GM23338 (cell line): ENCODE results near the gene PLPP6. TPM values are rescaled to one million over a fixed set of nuclear protein-coding genes. Genes with fewer than 3 reads are reported as not detected.

Experiments
- ATAC-seq: fragments of 200-7000 bp; cut with Tn5 transposase; 3 replicates; pipeline ENCODE4 v1.9.1; 2020
- DNase-seq: peaks from one replicate; pipeline ENCODE4 v3.0.0-alpha.2; 2015; ENCODE audit warnings: low spot score
- H2AFZ ChIP-seq: fragments of 200-600 bp; sonication (generic); 2 replicates; pipeline ENCODE4 v1.8.0; 2016; ENCODE audit warnings: antibody characterized with exemption, mild to moderate bottlenecking, moderate library complexity
- H3F3A ChIP-seq: fragments of 200-600 bp; sonication (generic); replicated peaks from 2 replicates; pipeline ENCODE4 v1.8.0; 2017; ENCODE audit warnings: antibody characterized with exemption, mixed run types, low read depth
- H3K27ac ChIP-seq: fragments of 200-600 bp; sonication (generic); 2 replicates; pipeline ENCODE4 v1.6.1; 2016; ENCODE audit warnings: low read depth
- H3K27me3 ChIP-seq: fragments of 200-600 bp; sonication (generic); 2 replicates; pipeline ENCODE4 v1.8.0; 2016; ENCODE audit warnings: mild to moderate bottlenecking, mixed run types, moderate library complexity; ENCODE audit not compliant: insufficient read depth
- H3K36me3 ChIP-seq: fragments of 200-600 bp; sonication (generic); 2 replicates; pipeline ENCODE4 v1.8.0; 2016; ENCODE audit warnings: mild to moderate bottlenecking; ENCODE audit not compliant: insufficient read depth
- H3K4me1 ChIP-seq: fragments of 200-600 bp; sonication (generic); 2 replicates; pipeline ENCODE4 v1.8.0; 2016; ENCODE audit warnings: mild to moderate bottlenecking, moderate library complexity; ENCODE audit not compliant: insufficient read depth
- H3K4me2 ChIP-seq: fragments of 200-600 bp; sonication (generic); 2 replicates; pipeline ENCODE4 v1.7.1; 2017; ENCODE audit warnings: mixed run types
- H3K4me3 ChIP-seq: fragments of 200-600 bp; sonication (generic); 2 replicates; pipeline ENCODE4 v1.6.1; 2016; ENCODE audit warnings: mixed run types
- H3K79me2 ChIP-seq: fragments of 200-600 bp; sonication (generic); replicated peaks from 2 replicates; pipeline ENCODE4 v1.8.0; 2017; ENCODE audit warnings: mild to moderate bottlenecking; ENCODE audit not compliant: insufficient read depth
- H3K9me2 ChIP-seq: fragments of 200-600 bp; sonication (generic); 2 replicates; pipeline ENCODE4 v1.8.0; 2017; ENCODE audit not compliant: insufficient read depth
- H4K20me1 ChIP-seq: fragments of 200-600 bp; sonication (generic); replicated peaks from 2 replicates; pipeline ENCODE4 v1.8.0; 2017; ENCODE audit warnings: mild to moderate bottlenecking; ENCODE audit not compliant: insufficient read depth
- H3K27ac Mint-ChIP-seq: 2 replicates; pipeline ENCODE4 v1.8.0; 2020; ENCODE audit warnings: inconsistent platforms, mild to moderate bottlenecking, moderate library complexity, mixed read lengths
- H3K27me3 Mint-ChIP-seq: 3 replicates; pipeline ENCODE4 v1.8.0; 2022; ENCODE audit warnings: low read depth, mild to moderate bottlenecking, moderate library complexity, mixed read lengths, inconsistent platforms; ENCODE audit not compliant: insufficient read depth, poor library complexity
- H3K36me3 Mint-ChIP-seq: 3 replicates; pipeline ENCODE4 v1.8.0; 2021; ENCODE audit warnings: low read depth, mild to moderate bottlenecking, inconsistent platforms, moderate library complexity, mixed read lengths
- H3K4me1 Mint-ChIP-seq: 3 replicates; pipeline ENCODE4 v1.8.0; 2020; ENCODE audit warnings: mild to moderate bottlenecking, inconsistent platforms, mixed read lengths
- H3K4me3 Mint-ChIP-seq: 3 replicates; pipeline ENCODE4 v1.8.0; 2021; ENCODE audit warnings: moderate library complexity, mild to moderate bottlenecking, inconsistent platforms, mixed read lengths
- H3K9me3 Mint-ChIP-seq: 3 replicates; pipeline ENCODE4 v1.8.0; 2020; ENCODE audit warnings: moderate library complexity, mild to moderate bottlenecking, inconsistent platforms, mixed read lengths
- CREB1 ChIP-seq: fragments of 250-450 bp; sonication (Bioruptor Pico); IDR thresholded peaks from 2 replicates; pipeline ENCODE4 v1.5.0; 2020; ENCODE audit warnings: low read depth, mild to moderate bottlenecking, moderate library complexity
- CTCF ChIP-seq, 2 experiments: fragments of 200-600 bp in 1 of 2; sonication (generic) in 1 of 2; conservative IDR thresholded peaks; 2 replicates each; pipeline versions ENCODE4 v1.5.1 to v1.6.1; 2016 to 2017; ENCODE audit warnings: antibody characterized with exemption in 2 of 2, low read depth in 2 of 2, mild to moderate bottlenecking in 2 of 2, moderate library complexity in 1 of 2
- ETS1 ChIP-seq: IDR thresholded peaks from 2 replicates; pipeline ENCODE4 v1.6.1; 2016; ENCODE audit warnings: antibody characterized with exemption
- EZH2 ChIP-seq: fragments of 200-600 bp; sonication (generic); IDR thresholded peaks from one replicate; pipeline ENCODE4 v1.8.0; 2017; ENCODE audit warnings: antibody characterized with exemption, mild to moderate bottlenecking, low read depth; ENCODE audit not compliant: unreplicated experiment
- EZH2phosphoT487 ChIP-seq: fragments of 200-600 bp; sonication (generic); IDR thresholded peaks from one replicate; pipeline ENCODE4 v1.8.1; 2018; ENCODE audit warnings: antibody characterized with exemption; ENCODE audit not compliant: unreplicated experiment
- JUNB ChIP-seq: IDR thresholded peaks from one replicate; pipeline ENCODE4 v1.6.1; 2016; ENCODE audit warnings: antibody characterized with exemption; ENCODE audit not compliant: unreplicated experiment
- NANOG ChIP-seq: IDR thresholded peaks from 2 replicates; pipeline ENCODE4 v1.6.1; 2016; ENCODE audit warnings: antibody characterized with exemption, borderline replicate concordance
- POLR2AphosphoS5 ChIP-seq: IDR thresholded peaks from 2 replicates; pipeline ENCODE4 v1.6.1; 2016; ENCODE audit warnings: antibody characterized with exemption, low read depth
- REST ChIP-seq: IDR thresholded peaks from one replicate; pipeline ENCODE4 v1.6.1; 2018; ENCODE audit warnings: antibody characterized with exemption; ENCODE audit not compliant: unreplicated experiment
- STAT1 ChIP-seq: IDR thresholded peaks from one replicate; pipeline ENCODE4 v1.6.1; 2016; ENCODE audit warnings: antibody characterized with exemption; ENCODE audit not compliant: unreplicated experiment
- ZNF114 ChIP-seq: fragments of 250-450 bp; sonication (Bioruptor Pico); IDR thresholded peaks from 2 replicates; pipeline ENCODE4 v1.5.0; 2020; ENCODE audit warnings: mild to moderate bottlenecking, moderate library complexity
- ZNF331 ChIP-seq: fragments of 250-450 bp; sonication (Bioruptor Pico); IDR thresholded peaks from 2 replicates; pipeline ENCODE4 v1.5.0; 2020; ENCODE audit warnings: low read depth, mild to moderate bottlenecking, moderate library complexity
- ZNF462 ChIP-seq: fragments of 250-450 bp; sonication (Bioruptor Pico); IDR thresholded peaks from 2 replicates; pipeline ENCODE4 v1.5.0; 2020; ENCODE audit warnings: mild to moderate bottlenecking, moderate library complexity
- polyA plus RNA-seq: library from polyadenylated mRNA; unstranded; fragments of >200 nt; fragmentation: Nextera tagmentation; extraction: Ambion mirVana; gene quantifications from 2 replicates; pipeline ENCODE4 v1.2.1, GENCODE V29; 2016
- total RNA-seq: library from RNA; depleted of rRNA; stranded (reverse); fragments of >200 nt; shearing (Covaris generic); gene quantifications from 2 replicates; pipeline ENCODE4 v1.2.3, GENCODE V29; 2014

The PLPP6 gene
- total and polyA plus RNA-seq, 2 experiments from 2014 or later = 6.3 to 13.2 TPM

GRCh38 chr9:4669890-4670289, 7.8 kb downstream of the PLPP6 start:
- no peak overlapping the region for H3K4me2 ChIP-seq
- H2AFZ ChIP-seq = no peak overlapping the region
- H3K4me1 Mint-ChIP-seq = peaks cover 36% of the 10 kb centered on the region
- peaks cover 21% of the 10 kb centered on the region for H3K4me1 ChIP-seq
- H3K27ac ChIP-seq = no peak overlapping the region
- H3K36me3 ChIP-seq = no peaks in the 10 kb centered on the region
- H3K36me3 Mint-ChIP-seq = no peaks in the 10 kb centered on the region
- DNase-seq (no peak), ATAC-seq (no peak)
- H3K4me3 ChIP-seq = no peak overlapping the region
- no peaks in the 10 kb centered on the region for H3K79me2 ChIP-seq
- no peaks in the 10 kb centered on the region for H3K27me3 Mint-ChIP-seq
- H3K4me3 Mint-ChIP-seq = no peak overlapping the region
- 0 out of 2 replicates have a peak, but pooled peaks cover 2% of the 10 kb centered on the region for H3K27me3 ChIP-seq
- no peaks in the 10 kb centered on the region for H3K9me3 Mint-ChIP-seq
- H4K20me1 ChIP-seq = no peaks in the 10 kb centered on the region
- no peaks in the 10 kb centered on the region for H3K9me2 ChIP-seq
- no peaks in the 10 kb centered on the region for H3F3A ChIP-seq
- TF ChIP-seq ETS1 (no peak), CTCF (conservative IDR thresholded peaks at IDR 0.05; ENCODE audit: low read depth in 2 of 2) (no peak), ZNF462 (no peak), EZH2 (no peak), NANOG (no peak), POLR2AphosphoS5 (no peak), ZNF331 (CRISPR knock-in tag) (no peak), ZNF114 (CRISPR knock-in tag) (no peak), EZH2phosphoT487 (no peak), STAT1 (no peak), JUNB (no peak), CREB1 (CRISPR knock-in tag) (no peak), REST (no peak)
- no peak overlapping the region for H3K27ac Mint-ChIP-seq
